HG03039 (cell line): ENCODE results near the gene CD300LG.
"Not testable (repeated sequence)": the region's sequence is repeated elsewhere in the genome, so short reads cannot be mapped to it uniquely, and the experiment has no call there.

Source experiments
- ATAC-seq: cut with Tn5 transposase; IDR thresholded peaks from one replicate; pipeline ENCODE4 v1.9.1; 2021; ENCODE audit warnings: mild to moderate bottlenecking, moderate library complexity; ENCODE audit not compliant: unreplicated experiment

Gene CD300LG

GRCh38 chr17:43877451-43878155 is 30.6 kb downstream of the CD300LG start:
- ATAC-seq, result no peak

GRCh38 chr17:43878260-43879175 is 31.5 kb downstream of the CD300LG start:
- no peak for ATAC-seq

- no peak for ATAC-seq
Observed at GRCh38 chr17:43879723-43880419, 32.9 kb downstream of the CD300LG start.

GRCh38 chr17:43880420-43880991 is 33.5 kb downstream of the CD300LG start:
- ATAC-seq, result no peak

GRCh38 chr17:43881181-43881580 is 34.2 kb downstream of the CD300LG start:
- no peak for ATAC-seq

GRCh38 chr17:43881758-43882505 is 35.0 kb downstream of the CD300LG start:
- no peak for ATAC-seq

GRCh38 chr17:43882761-43883415 is 35.9 kb downstream of the CD300LG start:
- ATAC-seq, result no peak

GRCh38 chr17:43888548-43888947 is 41.6 kb downstream of the CD300LG start:
- no peak for ATAC-seq

GRCh38 chr17:43890240-43890639 is 43.3 kb downstream of the CD300LG start:
- ATAC-seq, result no peak

- ATAC-seq, result no peak
Observed at GRCh38 chr17:43891851-43892646, 45.1 kb downstream of the CD300LG start.

- no peak for ATAC-seq
Observed at GRCh38 chr17:43892647-43892952, 45.6 kb downstream of the CD300LG start.

GRCh38 chr17:43894494-43894893 is 47.5 kb downstream of the CD300LG start:
- not testable (repeated sequence) for ATAC-seq

GRCh38 chr17:43897831-43898230 is 50.9 kb downstream of the CD300LG start:
- no peak for ATAC-seq

GRCh38 chr17:43898446-43898845 is 51.5 kb downstream of the CD300LG start:
- no peak for ATAC-seq

- ATAC-seq, result peak; percentile 71
Observed at GRCh38 chr17:43900183-43900857, 53.3 kb downstream of the CD300LG start.

- no peak for ATAC-seq
Observed at GRCh38 chr17:43900858-43901754, 54.1 kb downstream of the CD300LG start.

GRCh38 chr17:43901861-43902589 is 55.0 kb downstream of the CD300LG start:
- ATAC-seq, result no peak
